HepG2 (cell line): ENCODE measurements around the gene EEIG1. TPM values are rescaled to one million over a fixed set of nuclear protein-coding genes. Genes with fewer than 3 reads are reported as not detected.

Source experiments
- ARNTL ChIP-seq: sonication (generic); formaldehyde crosslinking; IDR thresholded peaks from 2 replicates; pipeline ENCODE4 v1.4.0; 2020; ENCODE audit warnings: mild to moderate bottlenecking, missing genetic modification reagents
- NBN ChIP-seq: fragments of 450-650 bp; conservative IDR thresholded peaks from 2 replicates; pipeline ENCODE4 v1.6.1; 2017
- RARA ChIP-seq: IDR thresholded peaks from 2 replicates; pipeline ENCODE4 v1.6.1; 2016; ENCODE audit warnings: missing genetic modification reagents, missing compliant biosample characterization
- RBM22 ChIP-seq: fragments of 200-400 bp; formaldehyde crosslinking; optimal IDR thresholded peaks from 2 replicates; pipeline ENCODE3; 2017; ENCODE audit warnings: mild to moderate bottlenecking, low read length, moderate library complexity
- SKI ChIP-seq: fragments of 450-650 bp; IDR thresholded peaks from one replicate; pipeline ENCODE4 v1.6.1; 2018; ENCODE audit warnings: mild to moderate bottlenecking; ENCODE audit not compliant: partially characterized antibody
- TBP ChIP-seq: sonication (generic); formaldehyde crosslinking; IDR thresholded peaks from 2 replicates; pipeline ENCODE4 v1.5.0; 2020; ENCODE audit warnings: missing genetic modification reagents
- TEAD3 ChIP-seq: optimal IDR thresholded peaks from 2 replicates; pipeline ENCODE3; 2016; ENCODE audit warnings: borderline replicate concordance
- TP53 ChIP-seq: sonication (generic); formaldehyde crosslinking; conservative IDR thresholded peaks from 2 replicates; pipeline ENCODE4 v1.4.0; 2020; ENCODE audit warnings: missing genetic modification reagents
- TSC22D2 ChIP-seq: sonication (generic); formaldehyde crosslinking; IDR thresholded peaks from 2 replicates; pipeline ENCODE4 v1.5.1; 2020; ENCODE audit warnings: missing genetic modification reagents, mild to moderate bottlenecking, borderline replicate concordance
- ZBTB38 ChIP-seq: sonication (generic); formaldehyde crosslinking; IDR thresholded peaks from 2 replicates; pipeline ENCODE4 v1.5.1; 2020; ENCODE audit warnings: mild to moderate bottlenecking, missing genetic modification reagents
- ZNF326 ChIP-seq: sonication (generic); formaldehyde crosslinking; IDR thresholded peaks from 2 replicates; pipeline ENCODE4 v1.4.0; 2020; ENCODE audit warnings: missing genetic modification reagents, borderline replicate concordance
- ZNF354B ChIP-seq: sonication (generic); formaldehyde crosslinking; IDR thresholded peaks from 2 replicates; pipeline ENCODE4 v1.8.0; 2022; ENCODE audit warnings: mild to moderate bottlenecking, missing genetic modification reagents
- ZNF451 ChIP-seq: sonication (generic); formaldehyde crosslinking; IDR thresholded peaks from 2 replicates; pipeline ENCODE4 v1.5.0; 2020; ENCODE audit warnings: mild to moderate bottlenecking, missing genetic modification reagents
- ZNF569 ChIP-seq: sonication (generic); formaldehyde crosslinking; IDR thresholded peaks from 2 replicates; pipeline ENCODE4 v1.5.0; 2020; ENCODE audit warnings: mild to moderate bottlenecking, missing genetic modification reagents, moderate library complexity, borderline replicate concordance
- ZNF589 ChIP-seq: sonication (generic); formaldehyde crosslinking; conservative IDR thresholded peaks from 2 replicates; pipeline ENCODE4 v1.8.0; 2022; ENCODE audit warnings: mild to moderate bottlenecking, moderate library complexity, missing genetic modification reagents
- ZNF724P ChIP-seq: sonication (generic); formaldehyde crosslinking; IDR thresholded peaks from 2 replicates; pipeline ENCODE4 v1.8.0; 2022; ENCODE audit warnings: missing genetic modification reagents, borderline replicate concordance
- polyA plus RNA-seq, 8 experiments: library from polyadenylated mRNA; depleted of rRNA in 3 of 8; stranded (reverse) in 7 of 8; unstranded in 1 of 8; fragments of >200 nt; fragmentation: Illumina TruSeq in 4 of 8; extraction: Trizol in 4 of 8; gene quantifications; 2 replicates each; pipeline versions ENCODE4 v1.2.1 to v1.2.3, GENCODE V29; 2011 to 2016; ENCODE audit warnings: low read depth in 4 of 8, missing spikeins in 1 of 8, mixed read lengths in 1 of 8; ENCODE audit not compliant: insufficient read depth in 1 of 8
- total RNA-seq, 5 experiments: library from RNA; depleted of rRNA; stranded (reverse); fragments of >200 nt; fragmentation: Illumina TruSeq; extraction: Trizol; gene quantifications; 2 replicates each; pipeline ENCODE4 v1.2.3, GENCODE V29; 2016; ENCODE audit warnings: low read depth in 1 of 5
- TF ChIP-seq, protein P1 (sequence below): sonication (generic); formaldehyde crosslinking; IDR thresholded peaks from 2 replicates; pipeline ENCODE4 v1.9.0; 2021; ENCODE audit warnings: missing genetic modification reagents, borderline replicate concordance
- TF ChIP-seq, protein P2 (sequence below): IDR thresholded peaks from 2 replicates; pipeline ENCODE4 v1.6.1; 2016; ENCODE audit warnings: missing genetic modification reagents, missing compliant biosample characterization
- TF ChIP-seq, protein P3 (sequence below): sonication (generic); formaldehyde crosslinking; IDR thresholded peaks from 2 replicates; pipeline ENCODE4 v1.5.1; 2020; ENCODE audit warnings: mild to moderate bottlenecking, missing genetic modification reagents, moderate library complexity

Gene EEIG1
- total and polyA plus RNA-seq, 2 of the 13 experiments (the other 11 are each of a cell fraction or from before 2014, with no cell fraction given), result 16.6 to 25.2 TPM

DNA sequence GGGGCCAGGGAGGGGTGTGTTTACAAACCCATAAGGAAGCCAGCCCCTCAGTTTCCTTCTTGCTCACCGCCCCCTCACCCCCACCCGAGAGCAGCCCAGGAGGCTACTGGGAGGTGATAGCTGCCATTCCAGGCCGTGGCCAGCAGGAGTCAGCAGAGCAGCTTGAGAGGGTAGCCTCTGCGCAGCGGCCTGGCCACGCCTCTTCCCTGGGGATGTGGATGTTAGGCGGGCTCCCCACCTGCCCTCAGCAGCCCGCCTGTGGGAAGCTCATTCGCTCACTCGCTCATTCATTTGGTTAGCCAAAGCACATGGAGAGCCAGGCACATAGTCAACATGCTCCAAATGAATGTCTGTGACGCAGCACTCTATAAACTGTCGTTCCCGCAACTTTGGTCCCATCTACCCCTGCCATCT lies 37.1 kb downstream of the EEIG1 start (continued):
- TF ChIP-seq ZBTB38 (CRISPR knock-in tag), result peak; percentile 92
- TF ChIP-seq ZNF451, result no peak
- no peak for TF ChIP-seq TBP (CRISPR knock-in tag)
- TF ChIP-seq ZNF569 (CRISPR knock-in tag), result no peak
- TF ChIP-seq, protein P1, sequence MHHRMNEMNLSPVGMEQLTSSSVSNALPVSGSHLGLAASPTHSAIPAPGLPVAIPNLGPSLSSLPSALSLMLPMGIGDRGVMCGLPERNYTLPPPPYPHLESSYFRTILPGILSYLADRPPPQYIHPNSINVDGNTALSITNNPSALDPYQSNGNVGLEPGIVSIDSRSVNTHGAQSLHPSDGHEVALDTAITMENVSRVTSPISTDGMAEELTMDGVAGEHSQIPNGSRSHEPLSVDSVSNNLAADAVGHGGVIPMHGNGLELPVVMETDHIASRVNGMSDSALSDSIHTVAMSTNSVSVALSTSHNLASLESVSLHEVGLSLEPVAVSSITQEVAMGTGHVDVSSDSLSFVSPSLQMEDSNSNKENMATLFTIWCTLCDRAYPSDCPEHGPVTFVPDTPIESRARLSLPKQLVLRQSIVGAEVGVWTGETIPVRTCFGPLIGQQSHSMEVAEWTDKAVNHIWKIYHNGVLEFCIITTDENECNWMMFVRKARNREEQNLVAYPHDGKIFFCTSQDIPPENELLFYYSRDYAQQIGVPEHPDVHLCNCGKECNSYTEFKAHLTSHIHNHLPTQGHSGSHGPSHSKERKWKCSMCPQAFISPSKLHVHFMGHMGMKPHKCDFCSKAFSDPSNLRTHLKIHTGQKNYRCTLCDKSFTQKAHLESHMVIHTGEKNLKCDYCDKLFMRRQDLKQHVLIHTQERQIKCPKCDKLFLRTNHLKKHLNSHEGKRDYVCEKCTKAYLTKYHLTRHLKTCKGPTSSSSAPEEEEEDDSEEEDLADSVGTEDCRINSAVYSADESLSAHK (CRISPR knock-in tag), result no peak
- TF ChIP-seq RARA (CRISPR knock-in tag), result 0 out of 2 replicates have a peak, but pooled peaks have one; percentile 27
- TF ChIP-seq ZNF589, result no peak
- TF ChIP-seq, protein P2, sequence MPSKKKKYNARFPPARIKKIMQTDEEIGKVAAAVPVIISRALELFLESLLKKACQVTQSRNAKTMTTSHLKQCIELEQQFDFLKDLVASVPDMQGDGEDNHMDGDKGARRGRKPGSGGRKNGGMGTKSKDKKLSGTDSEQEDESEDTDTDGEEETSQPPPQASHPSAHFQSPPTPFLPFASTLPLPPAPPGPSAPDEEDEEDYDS, result 0 out of 2 replicates have a peak, but pooled peaks have one; percentile 17
- no peak for TF ChIP-seq ZNF724P (CRISPR knock-in tag)
- TF ChIP-seq ZNF326, result 0 out of 2 replicates have a peak, but pooled peaks have one; percentile 55
- no peak for TF ChIP-seq NBN
- peak; percentile 74 for TF ChIP-seq TEAD3 (CRISPR knock-in tag)
- no peak for TF ChIP-seq TP53 (CRISPR knock-in tag)
- TF ChIP-seq ZNF354B, result no peak
- TF ChIP-seq, protein P3, sequence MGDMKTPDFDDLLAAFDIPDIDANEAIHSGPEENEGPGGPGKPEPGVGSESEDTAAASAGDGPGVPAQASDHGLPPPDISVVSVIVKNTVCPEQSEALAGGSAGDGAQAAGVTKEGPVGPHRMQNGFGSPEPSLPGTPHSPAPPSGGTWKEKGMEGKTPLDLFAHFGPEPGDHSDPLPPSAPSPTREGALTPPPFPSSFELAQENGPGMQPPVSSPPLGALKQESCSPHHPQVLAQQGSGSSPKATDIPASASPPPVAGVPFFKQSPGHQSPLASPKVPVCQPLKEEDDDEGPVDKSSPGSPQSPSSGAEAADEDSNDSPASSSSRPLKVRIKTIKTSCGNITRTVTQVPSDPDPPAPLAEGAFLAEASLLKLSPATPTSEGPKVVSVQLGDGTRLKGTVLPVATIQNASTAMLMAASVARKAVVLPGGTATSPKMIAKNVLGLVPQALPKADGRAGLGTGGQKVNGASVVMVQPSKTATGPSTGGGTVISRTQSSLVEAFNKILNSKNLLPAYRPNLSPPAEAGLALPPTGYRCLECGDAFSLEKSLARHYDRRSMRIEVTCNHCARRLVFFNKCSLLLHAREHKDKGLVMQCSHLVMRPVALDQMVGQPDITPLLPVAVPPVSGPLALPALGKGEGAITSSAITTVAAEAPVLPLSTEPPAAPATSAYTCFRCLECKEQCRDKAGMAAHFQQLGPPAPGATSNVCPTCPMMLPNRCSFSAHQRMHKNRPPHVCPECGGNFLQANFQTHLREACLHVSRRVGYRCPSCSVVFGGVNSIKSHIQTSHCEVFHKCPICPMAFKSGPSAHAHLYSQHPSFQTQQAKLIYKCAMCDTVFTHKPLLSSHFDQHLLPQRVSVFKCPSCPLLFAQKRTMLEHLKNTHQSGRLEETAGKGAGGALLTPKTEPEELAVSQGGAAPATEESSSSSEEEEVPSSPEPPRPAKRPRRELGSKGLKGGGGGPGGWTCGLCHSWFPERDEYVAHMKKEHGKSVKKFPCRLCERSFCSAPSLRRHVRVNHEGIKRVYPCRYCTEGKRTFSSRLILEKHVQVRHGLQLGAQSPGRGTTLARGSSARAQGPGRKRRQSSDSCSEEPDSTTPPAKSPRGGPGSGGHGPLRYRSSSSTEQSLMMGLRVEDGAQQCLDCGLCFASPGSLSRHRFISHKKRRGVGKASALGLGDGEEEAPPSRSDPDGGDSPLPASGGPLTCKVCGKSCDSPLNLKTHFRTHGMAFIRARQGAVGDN (CRISPR knock-in tag), result peak; percentile 68
- no peak for TF ChIP-seq SKI
- TF ChIP-seq TSC22D2, result no peak
- no peak for TF ChIP-seq ARNTL (CRISPR knock-in tag)
- TF ChIP-seq RBM22, result peak; percentile 66
